MM.1S (cell line): ENCODE measurements around the gene GPR149.
A peak's percentile ranks its signal among the peaks of the same experiment; 100 is the strongest.

ENCODE experiments used
- DNase-seq: peaks from one replicate; pipeline ENCODE4 v3.0.0-alpha.2; 2015
- H2AFZ ChIP-seq: fragments of 300-600 bp; sonication (generic); 2 replicates; pipeline ENCODE4 v1.6.0; 2016; ENCODE audit warnings: antibody characterized with exemption, low read length
- H3F3A ChIP-seq: fragments of 300-600 bp; sonication (generic); 2 replicates; pipeline ENCODE4 v1.6.1; 2016; ENCODE audit warnings: mild to moderate bottlenecking, antibody characterized with exemption, low read length, moderate library complexity, mixed read lengths; ENCODE audit not compliant: insufficient read depth
- H3K27ac ChIP-seq: fragments of 300-600 bp; sonication (generic); 2 replicates; pipeline ENCODE4 v1.5.1; 2016; ENCODE audit warnings: mild to moderate bottlenecking, low read length
- H3K27me3 ChIP-seq: fragments of 300-600 bp; sonication (generic); replicated peaks from 2 replicates; pipeline ENCODE4 v1.6.0; 2016; ENCODE audit warnings: low read length; ENCODE audit not compliant: insufficient read depth
- H3K36me3 ChIP-seq: fragments of 300-600 bp; sonication (generic); replicated peaks from 2 replicates; pipeline ENCODE4 v1.6.1; 2016; ENCODE audit warnings: mild to moderate bottlenecking, low read length, mixed read lengths; ENCODE audit not compliant: insufficient read depth
- H3K4me1 ChIP-seq: fragments of 300-600 bp; sonication (generic); 2 replicates; pipeline ENCODE4 v1.6.1; 2016; ENCODE audit warnings: low read length, mixed read lengths
- H3K4me2 ChIP-seq: fragments of 300-600 bp; sonication (generic); 2 replicates; pipeline ENCODE4 v1.6.0; 2016; ENCODE audit warnings: low read depth, low read length
- H3K4me3 ChIP-seq: fragments of 300-600 bp; sonication (generic); 2 replicates; pipeline ENCODE4 v1.5.1; 2016; ENCODE audit warnings: low read length, mixed read lengths
- H3K79me2 ChIP-seq: fragments of 300-600 bp; sonication (generic); 2 replicates; pipeline ENCODE4 v1.6.1; 2016; ENCODE audit warnings: mixed run types, low read length, mixed read lengths
- H3K9ac ChIP-seq: fragments of 300-600 bp; sonication (generic); 2 replicates; pipeline ENCODE4 v1.6.1; 2016; ENCODE audit warnings: low read length, mixed read lengths
- H3K9me2 ChIP-seq: fragments of 300-600 bp; sonication (generic); replicated peaks from 2 replicates; pipeline ENCODE4 v1.6.1; 2016; ENCODE audit warnings: mild to moderate bottlenecking, low read length, mixed read lengths; ENCODE audit not compliant: insufficient read depth
- H3K9me3 ChIP-seq: fragments of 300-600 bp; sonication (generic); replicated peaks from 2 replicates; pipeline ENCODE4 v1.6.1; 2016; ENCODE audit warnings: mild to moderate bottlenecking, low read length, mixed read lengths; ENCODE audit not compliant: insufficient read depth
- H4K20me1 ChIP-seq: fragments of 300-600 bp; sonication (generic); 2 replicates; pipeline ENCODE4 v1.6.1; 2016; ENCODE audit warnings: mild to moderate bottlenecking, low read length, moderate library complexity, mixed read lengths; ENCODE audit not compliant: insufficient read depth
- CTCF ChIP-seq: fragments of 300-600 bp; sonication (generic); IDR thresholded peaks from 2 replicates; pipeline ENCODE4 v1.5.1; 2016; ENCODE audit warnings: antibody characterized with exemption, low read length, mixed read lengths
- EZH2 ChIP-seq: fragments of 300-600 bp; sonication (generic); optimal IDR thresholded peaks from 2 replicates; pipeline ENCODE3; 2017; ENCODE audit warnings: low read depth, mild to moderate bottlenecking, antibody characterized with exemption, low read length, mixed read lengths
- EZH2phosphoT487 ChIP-seq: fragments of 300-600 bp; sonication (generic); IDR thresholded peaks from 2 replicates; pipeline ENCODE4 v1.6.1; 2018; ENCODE audit warnings: antibody characterized with exemption, low read length

GPR149 gene

GRCh38 chr3:154314152-154314551 is 115.8 kb downstream of the GPR149 start:
- H2AFZ ChIP-seq = no peak overlapping the region
- peaks cover 38% of the 10 kb centered on the region for H3K79me2 ChIP-seq
- no peak for DNase-seq
- no peak overlapping the region for H3K9ac ChIP-seq
- no peak overlapping the region for H3K4me2 ChIP-seq
- H3K4me1 ChIP-seq = no peaks in the 10 kb centered on the region
- H3K4me3 ChIP-seq = no peak overlapping the region
- no peaks in the 10 kb centered on the region for H3F3A ChIP-seq
- no peaks in the 10 kb centered on the region for H3K9me3 ChIP-seq
- H3K9me2 ChIP-seq = no peaks in the 10 kb centered on the region
- H3K27ac ChIP-seq = no peak overlapping the region
- H3K36me3 ChIP-seq = peaks cover 21% of the 10 kb centered on the region
- no peaks in the 10 kb centered on the region for H3K27me3 ChIP-seq
- H4K20me1 ChIP-seq = peaks cover 23% of the 10 kb centered on the region
- TF ChIP-seq EZH2 (no peak), CTCF (peak; percentile 14; the same call in 1 of the 2 replicates), EZH2phosphoT487 (no peak)

- Histone ChIP-seq H3K36me3 (peaks cover 19% of the 10 kb centered on the region), H2AFZ (no peak overlapping the region), H3F3A (no peaks in the 10 kb centered on the region), H3K79me2 (peaks cover 10% of the 10 kb centered on the region), H4K20me1 (no peaks in the 10 kb centered on the region), H3K27me3 (no peaks in the 10 kb centered on the region), H3K4me3 (no peak overlapping the region), H3K27ac (no peak overlapping the region), H3K4me2 (no peak overlapping the region), H3K9me3 (no peaks in the 10 kb centered on the region), H3K9ac (no peak overlapping the region), H3K9me2 (no peaks in the 10 kb centered on the region), H3K4me1 (no peaks in the 10 kb centered on the region)
- TF ChIP-seq CTCF (no peak), EZH2 (no peak), EZH2phosphoT487 (no peak)
- DNase-seq = no peak
Observed at GRCh38 chr3:154310840-154311239, 119.2 kb downstream of the GPR149 start.

GRCh38 chr3:154307363-154307762 is 122.6 kb downstream of the GPR149 start:
- H3K27ac ChIP-seq = no peak overlapping the region
- no peak overlapping the region for H3K9ac ChIP-seq
- no peak overlapping the region for H3K4me3 ChIP-seq
- H3K9me2 ChIP-seq = no peaks in the 10 kb centered on the region
- no peaks in the 10 kb centered on the region for H4K20me1 ChIP-seq
- no peaks in the 10 kb centered on the region; the same call in 1 of the 2 replicates for H3K4me1 ChIP-seq
- H3K36me3 ChIP-seq = no peaks in the 10 kb centered on the region; the same call in 1 of the 2 replicates
- peaks cover 5% of the 10 kb centered on the region; the same call in 1 of the 2 replicates for H3K79me2 ChIP-seq
- no peak for DNase-seq
- no peak for TF ChIP-seq CTCF
- no peak for TF ChIP-seq EZH2
- TF ChIP-seq EZH2phosphoT487 = no peak
- H3K4me2 ChIP-seq = no peak overlapping the region
- H2AFZ ChIP-seq = no peak overlapping the region
- H3F3A ChIP-seq = no peaks in the 10 kb centered on the region
- no peaks in the 10 kb centered on the region for H3K9me3 ChIP-seq
- H3K27me3 ChIP-seq = no peaks in the 10 kb centered on the region
